Cardiac fibroblast (primary cell): ENCODE measurements around the gene MFN2.
"Not testable (repeated sequence)": the region's sequence is repeated elsewhere in the genome, so short reads cannot be mapped to it uniquely, and the experiment has no call there.

Experiments
- DNase-seq, 2 donors: peaks; one replicate each; pipeline versions ENCODE4 v3.0.0 to v3.0.0-alpha.2; 2010; ENCODE audit warnings: low read depth in 2 of 2
- H3K4me3 ChIP-seq, 2 donors: replicated peaks in 1 of 2; 1 replicate in 1 of 2; 2 replicates in 1 of 2; pipeline ENCODE4 v1.5.1; 2011; ENCODE audit warnings: low read depth in 2 of 2, low read length in 2 of 2, mild to moderate bottlenecking in 2 of 2, moderate library complexity in 1 of 2
- TF ChIP-seq, protein P1 (sequence below): IDR thresholded peaks from one replicate; pipeline ENCODE4 v1.5.1; 2011; ENCODE audit warnings: low read depth, mild to moderate bottlenecking, low read length, inconsistent platforms

MFN2 gene

DNA sequence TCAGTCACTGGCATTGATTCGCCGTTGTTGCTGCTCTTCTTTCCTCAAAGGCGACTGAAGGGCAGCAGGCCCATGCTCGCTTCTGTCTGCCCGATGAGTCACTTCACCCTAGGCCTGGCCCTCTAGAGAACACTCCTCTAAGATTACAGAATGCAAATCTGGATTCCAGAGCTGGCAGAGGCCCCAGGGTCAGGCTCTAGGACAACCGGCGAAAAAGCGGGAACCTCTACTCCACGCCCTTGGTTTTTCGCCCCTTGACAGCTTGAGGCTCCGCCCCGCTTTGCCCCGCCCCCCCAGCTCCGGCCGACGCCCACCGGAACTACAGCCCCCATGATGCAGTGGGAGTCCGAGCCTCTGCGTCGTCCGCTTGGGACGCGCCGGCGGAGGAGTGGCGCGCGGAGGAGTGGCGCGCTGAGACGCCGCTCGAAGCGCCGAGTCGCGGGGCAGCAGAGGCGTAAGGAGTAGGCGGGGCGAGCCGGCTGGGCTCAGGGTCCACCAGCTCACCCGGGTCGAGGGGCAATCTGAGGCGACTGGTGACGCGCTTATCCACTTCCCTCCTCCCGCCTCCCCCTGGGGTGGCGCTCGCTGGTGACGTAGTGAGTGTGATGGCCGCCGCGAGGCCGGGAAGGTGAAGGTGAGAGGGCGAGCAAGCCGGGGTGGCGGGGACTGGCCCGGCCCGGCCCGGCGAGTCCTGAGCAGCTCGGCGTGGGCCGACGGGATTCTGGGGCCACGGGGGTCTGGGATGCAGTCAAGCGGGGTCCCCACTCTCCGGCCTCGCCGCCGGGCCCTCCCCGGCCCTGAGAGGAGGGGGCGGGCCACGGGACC lies at the start of gene MFN2:
Gene MFN2 (plus strand): TSS at position 594 of the 825 bp plus-strand sequence. CDS start 8,725 bp downstream, outside the sequence.
- TF ChIP-seq, protein P1, sequence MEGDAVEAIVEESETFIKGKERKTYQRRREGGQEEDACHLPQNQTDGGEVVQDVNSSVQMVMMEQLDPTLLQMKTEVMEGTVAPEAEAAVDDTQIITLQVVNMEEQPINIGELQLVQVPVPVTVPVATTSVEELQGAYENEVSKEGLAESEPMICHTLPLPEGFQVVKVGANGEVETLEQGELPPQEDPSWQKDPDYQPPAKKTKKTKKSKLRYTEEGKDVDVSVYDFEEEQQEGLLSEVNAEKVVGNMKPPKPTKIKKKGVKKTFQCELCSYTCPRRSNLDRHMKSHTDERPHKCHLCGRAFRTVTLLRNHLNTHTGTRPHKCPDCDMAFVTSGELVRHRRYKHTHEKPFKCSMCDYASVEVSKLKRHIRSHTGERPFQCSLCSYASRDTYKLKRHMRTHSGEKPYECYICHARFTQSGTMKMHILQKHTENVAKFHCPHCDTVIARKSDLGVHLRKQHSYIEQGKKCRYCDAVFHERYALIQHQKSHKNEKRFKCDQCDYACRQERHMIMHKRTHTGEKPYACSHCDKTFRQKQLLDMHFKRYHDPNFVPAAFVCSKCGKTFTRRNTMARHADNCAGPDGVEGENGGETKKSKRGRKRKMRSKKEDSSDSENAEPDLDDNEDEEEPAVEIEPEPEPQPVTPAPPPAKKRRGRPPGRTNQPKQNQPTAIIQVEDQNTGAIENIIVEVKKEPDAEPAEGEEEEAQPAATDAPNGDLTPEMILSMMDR, result no peak
- DNase-seq, result peak; percentile 97 to 99
- H3K4me3 ChIP-seq, result peak within 1 kb of the TSS; percentile 88 to 89

DNA sequence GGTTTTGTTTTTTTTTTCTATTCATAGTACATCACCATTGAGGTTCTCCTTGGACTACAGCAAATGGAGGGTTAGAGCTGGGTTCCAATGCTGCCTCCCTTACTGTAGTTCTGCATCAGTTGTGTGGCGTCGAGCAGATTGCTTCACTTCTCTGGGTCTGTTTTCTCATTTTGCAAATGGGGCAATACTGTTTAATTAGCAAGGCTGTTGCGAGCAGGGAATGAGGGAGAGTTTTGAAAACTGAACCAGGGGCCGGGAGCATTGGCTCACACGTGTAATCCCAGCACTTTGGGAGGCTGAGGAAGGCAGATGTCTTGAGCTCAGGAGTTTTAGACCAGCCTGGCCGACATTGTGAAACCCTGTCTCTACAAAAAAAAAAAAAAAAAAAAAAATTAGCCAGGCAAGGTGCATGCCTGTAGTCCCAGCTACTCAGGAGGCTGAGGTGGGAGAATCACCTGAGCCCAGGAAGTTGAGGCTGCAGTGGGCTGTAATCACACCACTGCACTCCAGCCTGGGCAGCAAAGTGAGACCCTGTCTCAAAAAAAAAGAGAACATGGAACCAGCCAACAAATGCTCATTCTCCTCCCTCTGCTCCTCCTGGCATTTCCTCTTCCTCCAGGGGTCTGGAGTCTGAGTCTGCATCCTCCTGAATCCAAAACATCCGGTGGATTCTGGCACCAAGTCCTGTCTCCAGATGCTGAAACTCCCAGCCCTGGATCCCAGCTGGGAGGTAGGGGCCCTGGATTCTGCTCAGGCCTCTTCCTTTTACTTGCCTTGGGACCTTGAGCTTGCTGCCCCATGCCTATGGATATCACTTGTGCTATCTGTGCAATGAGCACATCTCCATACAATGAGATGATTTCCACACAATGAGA lies 49.4 kb upstream of the MFN2 start:
- TF ChIP-seq, protein P1, result no peak
- peak; percentile 74 to 87 for DNase-seq
- no peak overlapping the region for H3K4me3 ChIP-seq

DNA sequence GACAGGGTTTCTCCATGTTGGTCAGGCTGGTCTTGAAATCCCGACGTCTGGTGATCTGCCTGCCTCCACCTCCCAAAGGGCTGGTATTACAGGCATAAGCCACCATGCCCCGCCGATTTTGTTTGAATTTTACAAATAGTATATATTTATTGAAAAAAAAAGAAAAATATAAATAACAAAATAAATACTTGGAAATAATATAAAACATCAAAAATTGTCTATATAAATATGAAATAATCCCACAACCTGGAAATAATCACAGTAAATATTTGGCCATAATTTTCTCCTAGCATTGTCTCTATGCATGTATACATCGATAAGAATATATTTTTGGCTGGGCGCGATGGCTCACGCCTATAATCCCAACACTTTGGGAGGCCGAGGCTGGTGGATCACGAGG lies 48.4 kb upstream of the MFN2 start:
- TF ChIP-seq, protein P1, result no peak
- H3K4me3 ChIP-seq, result no peak overlapping the region
- no peak for DNase-seq

DNA sequence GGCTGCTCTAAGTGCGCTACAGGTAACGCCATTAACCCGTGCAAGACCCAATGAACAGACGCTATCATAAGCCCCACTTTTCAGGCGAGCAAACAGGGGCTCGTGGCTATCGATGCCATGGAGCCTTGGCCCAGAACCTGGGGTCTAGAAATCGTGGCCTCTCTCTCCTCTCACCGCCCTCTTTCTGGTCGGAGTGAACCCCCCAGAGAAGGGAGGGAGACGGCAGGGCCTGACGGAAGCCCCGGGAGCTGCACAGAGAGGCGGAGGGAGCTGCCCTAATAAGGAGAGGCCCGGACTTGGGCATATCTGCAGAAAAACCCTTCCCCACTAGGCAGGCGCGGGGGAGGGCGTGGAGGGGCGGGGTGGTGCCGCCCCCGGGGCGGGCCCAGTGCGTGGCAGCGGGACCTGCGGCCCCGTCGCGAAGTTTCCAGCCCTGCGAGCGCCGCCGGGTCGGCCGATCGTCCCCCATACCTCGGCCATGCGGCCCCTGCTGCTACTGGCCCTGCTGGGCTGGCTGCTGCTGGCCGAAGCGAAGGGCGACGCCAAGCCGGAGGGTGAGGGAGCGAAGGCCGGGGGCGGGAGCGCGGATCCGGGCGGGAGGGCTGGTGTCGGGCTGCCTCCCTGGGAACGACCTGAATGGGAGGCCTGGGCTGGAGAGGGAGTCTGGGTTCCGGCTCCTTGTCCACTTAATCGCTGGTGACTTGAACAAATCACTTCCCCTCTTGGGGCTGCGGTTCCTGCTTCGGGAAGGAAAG lies 45.8 kb upstream of the MFN2 start, which contains the start of gene PLOD1:
Gene PLOD1 (plus strand): TSS at position 416 of the 755 bp plus-strand sequence. CDS start 63 bp downstream, at position 479.
- DNase-seq, result peak; percentile 89 to 95
- H3K4me3 ChIP-seq, result peak within 1 kb of the TSS; percentile 62 to 71
- TF ChIP-seq, protein P1, result no peak

DNA sequence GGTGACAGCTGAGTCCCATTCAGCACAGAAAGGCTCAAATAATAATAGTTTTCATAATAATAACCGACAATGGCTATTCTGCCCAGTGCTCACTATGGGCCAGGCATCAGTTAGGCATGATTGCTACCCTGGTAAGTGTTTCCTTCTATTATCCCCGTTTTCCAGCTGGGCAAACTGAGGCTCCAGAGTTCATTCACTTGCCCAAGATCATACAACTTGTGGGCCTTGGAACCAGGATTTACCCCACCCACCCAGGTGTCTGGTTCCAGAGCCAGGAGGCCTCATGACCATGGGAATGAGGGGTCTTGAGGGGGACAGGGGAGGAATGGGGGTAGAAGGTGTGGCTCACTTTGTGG lies 45.2 kb upstream of the MFN2 start:
- no peak for DNase-seq
- peak overlapping the region; percentile 62 to 71 for H3K4me3 ChIP-seq
- TF ChIP-seq, protein P1, result no peak

DNA sequence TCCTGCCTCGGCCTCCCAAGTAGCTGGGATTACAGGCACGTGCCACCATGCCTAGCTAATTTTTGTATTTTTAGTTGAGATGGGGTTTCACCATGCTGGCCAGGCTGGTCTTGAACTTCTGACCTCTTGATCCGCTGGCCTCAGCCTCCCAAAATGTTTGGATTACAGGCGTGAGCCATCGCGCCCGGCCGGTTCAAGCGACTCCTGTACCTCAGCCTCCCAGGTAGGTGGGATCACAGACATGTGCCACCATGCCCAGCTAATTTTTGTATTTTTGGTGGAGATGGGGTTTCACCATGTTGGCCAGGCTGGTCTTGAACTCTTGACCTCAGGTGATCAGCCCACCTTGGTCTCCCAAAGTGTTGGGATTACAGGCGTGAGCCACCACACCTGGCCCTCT lies 44.5 kb upstream of the MFN2 start:
- not testable (repeated sequence) for DNase-seq
- H3K4me3 ChIP-seq, result peak overlapping the region in 1 of 2 donors; percentile 71
